Stimulated activated CD8-positive, alpha-beta memory T cell treated with anti-CD3 and anti-CD28 coated beads, Interleukin-7, amount 100 ng/mL, for 24 hours (primary cell): Measurements from ENCODE around the gene GFOD2.

Experiments
- DNase-seq: peaks from one replicate; pipeline ENCODE4 v3.0.0-alpha.2; 2020; ENCODE audit warnings: low read depth

GFOD2 gene

GRCh38 chr16:67637625-67638024, 81.5 kb downstream of the GFOD2 start:
- DNase-seq, result no peak

DNA sequence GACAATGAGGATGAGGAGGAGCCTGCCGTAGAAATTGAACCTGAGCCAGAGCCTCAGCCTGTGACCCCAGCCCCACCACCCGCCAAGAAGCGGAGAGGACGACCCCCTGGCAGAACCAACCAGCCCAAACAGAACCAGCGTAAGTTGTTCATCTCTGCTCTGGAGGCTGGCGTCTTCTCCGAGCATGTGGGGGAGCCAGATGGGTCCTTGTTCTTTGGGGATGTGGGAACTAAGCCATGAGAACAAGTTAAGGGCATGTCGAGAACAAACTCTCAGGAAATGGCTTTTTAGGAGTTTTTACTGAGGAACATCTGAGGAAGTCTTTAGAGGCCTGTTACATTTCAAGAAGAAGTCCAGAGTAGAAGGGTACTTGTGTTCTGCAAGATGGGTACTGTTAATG, 82.4 kb downstream of the GFOD2 start:
- DNase-seq, result no peak

DNA sequence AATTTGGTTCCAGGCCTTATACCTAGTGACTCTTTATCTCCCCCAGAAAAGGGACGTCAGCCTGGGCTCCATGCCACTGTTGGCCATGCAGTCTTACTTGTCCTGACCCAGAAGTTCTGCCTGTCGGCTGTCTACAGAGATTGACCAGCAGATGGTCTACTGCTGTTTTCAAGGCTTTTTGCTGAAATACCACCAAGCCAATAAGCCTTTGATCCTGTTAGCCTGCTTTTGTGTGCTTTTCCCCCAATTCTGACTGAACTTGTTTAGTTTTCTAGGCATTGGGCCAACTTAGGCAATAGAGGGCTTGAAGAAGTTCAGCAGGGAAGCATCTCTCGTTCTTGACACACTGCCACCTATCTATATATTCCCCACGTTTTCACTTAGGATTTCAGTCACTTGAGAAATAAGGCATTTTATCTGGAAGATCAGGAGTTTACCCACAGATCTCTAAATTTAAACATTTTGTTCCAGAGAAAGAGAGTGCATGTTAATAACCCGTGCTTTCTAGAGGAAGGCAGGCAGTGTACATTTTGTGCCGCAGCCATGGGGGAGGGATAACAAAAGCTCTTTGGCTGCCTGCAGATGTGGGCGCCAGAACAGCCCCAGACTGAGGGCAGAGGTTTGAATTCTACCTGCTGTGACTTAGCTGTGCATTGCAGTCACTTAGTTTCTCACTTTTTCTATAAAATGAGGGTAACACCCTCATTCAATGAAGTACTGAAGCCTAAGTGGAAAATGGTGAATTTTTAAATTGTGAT, 86.5 kb downstream of the GFOD2 start:
- DNase-seq, result no peak

GRCh38 chr16:67628216-67628615, 90.9 kb downstream of the GFOD2 start:
- no peak for DNase-seq
